ENCODE measurements around the gene AK8. TPM values are rescaled to one million over a fixed set of nuclear protein-coding genes. Genes with fewer than 3 reads are reported as not detected.
A peak's percentile ranks its signal among the peaks of the same experiment; 100 is the strongest.

AK8 gene
- total and polyA plus RNA-seq, 11 donors: 0.61 to 1.4 TPM; not detected in 9

DNA sequence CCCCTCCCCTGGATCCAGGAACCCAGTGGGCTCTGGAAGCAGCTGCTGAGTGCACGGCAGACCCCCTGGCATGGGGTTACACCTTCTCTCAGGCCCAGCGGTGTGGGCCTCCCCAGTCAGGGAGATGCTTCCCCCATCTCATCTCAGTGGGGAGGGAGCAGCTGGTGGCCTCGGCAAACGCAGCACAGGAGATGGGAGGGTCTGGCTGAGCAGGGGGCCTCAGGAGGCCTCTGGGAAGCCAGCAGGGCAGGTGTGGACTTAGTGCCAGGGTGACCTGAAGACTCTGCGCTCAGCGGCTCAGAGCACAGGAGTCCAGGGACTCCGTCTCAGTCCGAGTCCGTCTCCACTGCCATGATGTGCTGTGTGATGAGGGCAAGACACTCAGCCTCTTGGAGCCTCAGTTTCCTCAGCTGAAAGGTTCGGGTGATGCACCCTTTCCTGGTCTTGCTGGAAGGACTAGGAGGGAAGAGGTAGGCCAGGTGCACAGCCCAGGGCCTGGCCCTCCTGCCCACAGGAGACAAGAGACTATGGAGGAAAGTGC, 107.2 kb downstream of the AK8 start:
- TF ChIP-seq, protein P1, sequence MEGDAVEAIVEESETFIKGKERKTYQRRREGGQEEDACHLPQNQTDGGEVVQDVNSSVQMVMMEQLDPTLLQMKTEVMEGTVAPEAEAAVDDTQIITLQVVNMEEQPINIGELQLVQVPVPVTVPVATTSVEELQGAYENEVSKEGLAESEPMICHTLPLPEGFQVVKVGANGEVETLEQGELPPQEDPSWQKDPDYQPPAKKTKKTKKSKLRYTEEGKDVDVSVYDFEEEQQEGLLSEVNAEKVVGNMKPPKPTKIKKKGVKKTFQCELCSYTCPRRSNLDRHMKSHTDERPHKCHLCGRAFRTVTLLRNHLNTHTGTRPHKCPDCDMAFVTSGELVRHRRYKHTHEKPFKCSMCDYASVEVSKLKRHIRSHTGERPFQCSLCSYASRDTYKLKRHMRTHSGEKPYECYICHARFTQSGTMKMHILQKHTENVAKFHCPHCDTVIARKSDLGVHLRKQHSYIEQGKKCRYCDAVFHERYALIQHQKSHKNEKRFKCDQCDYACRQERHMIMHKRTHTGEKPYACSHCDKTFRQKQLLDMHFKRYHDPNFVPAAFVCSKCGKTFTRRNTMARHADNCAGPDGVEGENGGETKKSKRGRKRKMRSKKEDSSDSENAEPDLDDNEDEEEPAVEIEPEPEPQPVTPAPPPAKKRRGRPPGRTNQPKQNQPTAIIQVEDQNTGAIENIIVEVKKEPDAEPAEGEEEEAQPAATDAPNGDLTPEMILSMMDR (IDR thresholded peaks at IDR 0.05): no peak
- no peak for TF ChIP-seq POLR2A (IDR thresholded peaks at IDR 0.05)
- DNase-seq: no peak
- no peaks in the 10 kb centered on the region for H3K27me3 ChIP-seq
- peak overlapping the region in 11 of 12 donors; percentile 49 to 95 (median 72) for H3K4me3 ChIP-seq
- H3K36me3 ChIP-seq: no peaks in the 10 kb centered on the region
- peak overlapping the region in 7 of 12 donors; percentile 42 to 88 (median 72) for H3K27ac ChIP-seq
- WGBS, 4 donors: 84 to 93% (median 86%) methylated on average over 6 to 10 of the region's 10 CpGs
- H3K9me3 ChIP-seq: peaks cover 0 to 5% (median 0%) of the 10 kb centered on the region in 12 donors
- no peak for ATAC-seq
- H3K4me1 ChIP-seq: peaks cover 0 to 20% (median 9%) of the 10 kb centered on the region in 12 donors
- intact Hi-C loops (cut with DNase I): no loop called here

DNA sequence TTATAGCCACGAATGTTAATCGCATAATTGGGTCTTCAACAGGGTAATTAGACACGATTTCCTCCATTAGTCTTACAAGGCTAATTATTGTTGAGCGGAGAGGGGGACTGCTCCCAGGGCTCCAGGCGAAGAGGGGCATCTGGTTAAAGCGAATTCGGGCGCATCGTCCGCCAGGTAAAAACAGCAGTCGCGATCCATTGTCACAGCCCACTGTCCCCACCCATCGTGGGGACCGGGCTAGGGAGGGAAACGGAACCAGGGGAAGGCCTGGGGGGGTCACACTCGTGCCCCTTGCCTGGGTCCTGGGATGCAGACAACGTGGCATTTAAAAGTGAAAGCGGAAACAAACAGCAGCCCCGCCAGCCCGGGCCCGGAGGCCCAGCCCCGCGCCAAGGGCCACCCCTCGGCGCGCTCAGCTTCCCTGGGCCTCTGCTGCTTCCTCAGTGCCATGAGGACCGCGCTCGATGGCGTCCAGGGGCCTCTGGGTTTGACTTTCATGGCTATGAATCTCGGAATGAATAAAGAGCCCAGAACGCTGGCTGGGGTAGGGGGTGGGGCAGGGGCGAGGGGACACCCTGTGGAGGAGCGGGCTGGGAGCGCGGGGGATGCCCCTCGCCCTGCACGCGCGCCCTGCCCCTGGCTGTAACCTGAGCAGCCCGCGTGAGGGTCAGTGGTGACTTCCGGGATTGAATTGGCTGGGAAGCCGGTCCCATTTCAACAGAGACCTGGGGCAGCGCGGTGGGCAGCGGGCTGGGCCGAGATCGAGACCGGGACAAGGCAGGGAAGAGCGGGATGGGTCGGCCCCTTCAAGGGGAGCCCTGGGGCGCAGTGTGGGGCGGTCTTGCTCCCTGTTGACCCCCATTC, 107.9 kb downstream of the AK8 start:
- ATAC-seq (peak; percentile 69 to 92 (median 90)), DNase-seq (peak; percentile 59 to 83 (median 63))
- H3K36me3 ChIP-seq: no peaks in the 10 kb centered on the region
- no peaks in the 10 kb centered on the region for H3K27me3 ChIP-seq
- TF ChIP-seq, protein P1 (IDR thresholded peaks at IDR 0.05): no peak
- no peak for TF ChIP-seq POLR2A (IDR thresholded peaks at IDR 0.05)
- intact Hi-C loops (cut with DNase I): no loop called here
- peaks cover 0 to 20% (median 9%) of the 10 kb centered on the region in 12 donors for H3K4me1 ChIP-seq
- peaks cover 0 to 5% (median 0%) of the 10 kb centered on the region in 12 donors for H3K9me3 ChIP-seq
- 5 to 18% (median 8%) methylated on average over 32 to 54 of the region's 54 CpGs for WGBS, 4 donors
- H3K4me3 ChIP-seq: peak overlapping the region; percentile 49 to 95 (median 72)
- H3K27ac ChIP-seq: peak overlapping the region in 11 of 12 donors; percentile 22 to 88 (median 58)

DNA sequence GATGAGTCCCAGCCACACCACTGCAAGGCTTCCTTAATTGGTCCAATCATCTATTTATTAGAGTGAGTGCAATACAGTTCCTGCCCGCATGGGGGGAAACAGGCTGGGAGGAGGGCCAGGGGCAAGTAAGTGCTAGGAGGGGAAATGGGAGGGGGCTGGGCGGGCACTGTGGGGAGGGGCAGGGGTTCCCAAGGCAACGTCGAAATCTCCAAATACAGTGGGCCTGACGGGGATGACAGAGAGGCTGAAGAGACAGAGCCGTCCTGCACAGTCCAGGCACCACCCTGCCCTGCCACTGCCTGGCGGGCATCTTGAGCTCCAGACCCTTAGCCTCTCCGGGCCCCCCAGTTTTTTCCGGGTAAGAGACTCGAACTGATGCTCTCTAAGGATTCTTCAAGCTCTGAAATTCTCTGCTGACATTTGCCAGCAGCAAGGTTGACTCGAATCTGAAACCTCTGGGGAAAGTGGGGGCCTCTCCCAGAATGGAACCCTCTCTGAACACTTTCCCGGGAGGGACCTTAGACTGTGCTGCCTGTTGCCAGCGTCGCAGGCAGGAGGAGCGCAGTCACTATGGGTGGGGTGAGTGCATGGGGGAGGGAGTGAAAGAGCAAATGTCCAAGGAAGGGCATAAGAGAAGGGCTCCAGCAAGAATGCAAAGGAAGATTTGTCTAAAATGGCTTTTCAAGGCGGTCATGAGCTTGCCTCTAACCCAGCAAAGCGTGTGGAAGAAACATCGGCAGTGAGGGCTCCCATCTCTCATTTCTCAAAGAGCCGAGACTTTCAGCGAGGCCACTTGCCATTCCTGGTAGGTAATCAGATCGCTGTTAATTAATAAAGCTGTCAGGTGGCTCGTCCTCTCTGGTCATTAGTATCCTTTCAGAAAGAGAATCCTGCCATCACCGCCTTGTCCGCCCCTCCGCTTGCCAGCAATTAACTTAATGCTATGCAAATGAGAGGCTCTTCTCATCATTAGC, 108.9 kb downstream of the AK8 start:
- Histone ChIP-seq H3K27me3 (no peaks in the 10 kb centered on the region), H3K4me3 (peak overlapping the region; percentile 49 to 95 (median 72)), H3K36me3 (no peaks in the 10 kb centered on the region), H3K27ac (peak overlapping the region in 11 of 12 donors; percentile 42 to 88 (median 58)), H3K4me1 (peaks cover 0 to 20% (median 9%) of the 10 kb centered on the region in 12 donors), H3K9me3 (peaks cover 0 to 5% (median 0%) of the 10 kb centered on the region in 12 donors)
- DNase-seq (peak; percentile 39 to 76 (median 51)), ATAC-seq (peak; percentile 57 to 86 (median 84))
- 1 to 3% (median 1%) methylated on average over 24 to 25 of the region's 25 CpGs for WGBS, 4 donors
- intact Hi-C loops (cut with DNase I): no loop called here
- TF ChIP-seq, protein P1 (IDR thresholded peaks at IDR 0.05): peak in 10 of 12 donors; percentile 18 to 49 (median 39)
- no peak for TF ChIP-seq POLR2A (IDR thresholded peaks at IDR 0.05)
